Putamen (tissue), 1 donor: ENCODE results near the gene PRC1.
"Not testable (repeated sequence)": the region's sequence is repeated elsewhere in the genome, so short reads cannot be mapped to it uniquely, and the experiment has no call there.

ENCODE experiments used
- DNase-seq: peaks from one replicate; pipeline ENCODE4 v3.0.0-alpha.2; 2016; ENCODE audit warnings: low spot score

Gene PRC1

GRCh38 chr15:90994417-90995311, at the start of gene PRC1:
Gene PRC1, minus strand, starts transcription at chr15:90994535. Its CDS starts 118 bp downstream, at chr15:90994417.
- peak; percentile 96 for DNase-seq

- DNase-seq: no peak
Measured at GRCh38 chr15:91043202-91043874, 49.0 kb upstream of the PRC1 start.

GRCh38 chr15:91040856-91041255, 46.5 kb upstream of the PRC1 start:
- no peak for DNase-seq

DNA sequence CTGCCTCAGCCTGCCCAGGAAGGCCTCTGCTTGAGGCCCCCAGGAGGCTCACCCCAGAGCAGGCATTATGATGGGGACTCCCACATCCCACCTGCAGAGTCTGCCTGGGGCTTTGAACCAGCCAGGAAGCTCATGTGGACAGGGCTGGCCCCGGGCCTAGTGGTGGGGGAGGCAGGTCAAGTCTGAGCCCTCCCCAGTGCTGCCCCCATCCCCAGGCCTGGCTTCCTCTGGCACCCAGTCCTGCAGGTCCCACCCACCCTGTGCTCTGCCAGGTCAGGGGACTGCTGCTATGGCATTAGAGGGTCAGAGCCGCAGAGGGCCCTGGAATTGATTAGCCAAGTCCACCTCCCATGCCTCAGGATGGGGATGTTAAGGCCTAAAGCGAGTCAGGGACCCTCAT, 45.7 kb upstream of the PRC1 start:
- DNase-seq: no peak

- DNase-seq: no peak
Measured at GRCh38 chr15:91032919-91033803, 38.8 kb upstream of the PRC1 start.

- no peak for DNase-seq
Measured at GRCh38 chr15:91031796-91032195, 37.5 kb upstream of the PRC1 start.

GRCh38 chr15:91027677-91028076, 33.3 kb upstream of the PRC1 start:
- DNase-seq: no peak

DNA sequence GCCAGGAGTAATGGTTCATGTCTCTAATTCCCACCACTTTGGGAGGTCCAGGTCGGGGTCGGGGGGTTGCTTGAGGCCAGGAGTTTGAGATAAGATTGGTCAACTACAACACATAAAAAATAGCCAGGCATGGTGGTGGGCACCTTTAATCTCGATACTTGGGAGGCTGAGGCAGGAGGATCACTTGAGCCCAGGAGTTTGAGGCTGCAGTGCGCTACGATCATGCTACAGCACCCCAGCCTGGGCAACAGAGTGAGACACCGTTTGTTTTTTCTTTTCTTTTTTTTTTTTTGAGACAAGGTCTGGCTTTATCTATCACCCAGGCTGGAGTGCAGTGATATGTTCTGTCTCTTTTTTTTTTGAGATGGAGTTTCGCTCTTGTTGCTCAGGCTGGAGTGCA, 29.4 kb upstream of the PRC1 start:
- DNase-seq: no peak

GRCh38 chr15:91022832-91023129, 28.4 kb upstream of the PRC1 start:
- DNase-seq: peak; percentile 10

- DNase-seq: peak; percentile 93
Measured at GRCh38 chr15:91022075-91022831, 27.9 kb upstream of the PRC1 start, which contains the start of gene VPS33B. Gene VPS33B, minus strand, starts transcription at chr15:91022594. Its CDS starts 345 bp downstream, at chr15:91022249.

GRCh38 chr15:91021516-91022074, 27.3 kb upstream of the PRC1 start:
- peak; percentile 21 for DNase-seq

GRCh38 chr15:91018158-91018557, 23.8 kb upstream of the PRC1 start:
- no peak for DNase-seq

- no peak for DNase-seq
Measured at GRCh38 chr15:91017716-91018115, 23.4 kb upstream of the PRC1 start.

DNA sequence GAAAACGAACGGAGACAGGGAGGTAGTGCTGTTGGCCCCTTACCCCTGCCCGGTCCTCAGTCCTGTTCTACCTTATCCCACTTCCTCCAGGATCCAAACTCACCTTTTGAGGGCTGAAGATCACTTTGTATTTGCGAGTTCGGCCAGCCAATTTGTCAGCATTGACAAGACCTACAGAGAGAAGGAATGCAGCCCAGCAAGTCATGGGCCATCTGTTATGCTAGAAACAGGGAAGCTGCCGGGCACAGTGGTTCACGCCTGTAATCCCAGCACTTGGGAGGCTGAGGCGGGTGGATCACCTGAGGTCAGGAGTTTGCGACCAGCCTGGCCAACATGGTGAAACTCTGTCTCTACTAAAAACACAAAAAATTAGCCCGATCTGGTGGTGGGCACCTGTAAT, 19.4 kb upstream of the PRC1 start:
- DNase-seq: not testable (repeated sequence)

DNA sequence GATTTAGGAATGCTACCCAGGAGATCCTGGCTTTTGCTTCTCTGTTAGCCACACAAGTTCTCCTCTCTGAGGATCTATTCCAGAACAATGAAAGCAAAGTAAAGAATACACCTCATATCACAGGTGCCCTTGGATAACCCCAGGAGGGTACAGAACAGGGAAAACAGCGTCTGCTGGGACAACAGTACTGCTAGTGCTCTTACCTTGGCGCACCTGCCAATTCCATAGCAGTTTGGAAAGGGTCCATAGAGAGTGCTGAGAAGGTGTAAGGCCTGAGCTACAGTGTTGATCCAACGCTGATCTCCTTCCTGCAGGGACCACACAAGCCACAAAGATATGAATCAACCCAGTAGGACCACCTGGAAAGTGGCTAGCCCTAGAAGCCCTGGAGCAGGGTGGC, 12.9 kb upstream of the PRC1 start:
- DNase-seq: no peak

DNA sequence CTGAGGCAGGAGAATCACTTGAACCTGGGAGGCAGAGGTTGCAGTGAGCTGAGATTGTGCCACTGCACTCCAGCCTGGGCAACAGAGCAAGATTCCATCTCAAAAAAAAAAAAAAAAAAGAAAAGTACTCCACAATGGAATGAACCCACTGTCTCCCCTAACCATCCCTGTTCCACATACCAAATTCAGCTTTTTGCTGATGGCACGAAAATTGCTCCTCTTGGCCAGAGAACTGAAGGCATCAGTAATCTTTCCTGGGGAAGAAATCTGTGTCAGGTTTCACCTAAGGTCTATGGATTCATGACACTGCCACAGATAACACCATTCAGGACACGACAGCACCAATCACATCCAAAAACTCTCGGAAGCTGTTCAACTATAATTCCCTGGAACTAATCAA, 6.9 kb upstream of the PRC1 start:
- DNase-seq: no peak

DNA sequence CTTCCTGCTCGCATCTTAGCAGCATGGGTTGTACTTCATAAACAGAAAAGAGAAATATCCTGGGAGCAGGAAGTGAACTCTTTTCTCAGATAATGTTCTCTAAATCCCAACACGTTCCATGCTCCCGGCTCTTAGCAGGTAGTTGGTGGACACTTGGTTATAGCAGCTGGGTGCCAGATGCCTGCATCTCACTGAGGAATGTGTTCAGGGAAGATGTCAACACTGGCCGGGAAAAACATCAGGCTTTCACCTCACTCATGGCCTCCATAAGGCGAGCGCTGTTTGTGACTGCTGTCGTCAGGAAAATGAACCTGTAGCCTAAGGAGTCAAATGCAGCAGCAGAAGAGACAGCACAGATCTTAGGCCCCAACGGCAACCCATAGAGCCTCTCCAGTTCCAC, 4.4 kb upstream of the PRC1 start:
- no peak for DNase-seq

- no peak for DNase-seq
Measured at GRCh38 chr15:90994059-90994416, 297 bp downstream of the PRC1 start.

GRCh38 chr15:90991587-90992285, 2.6 kb downstream of the PRC1 start:
- DNase-seq: no peak

DNA sequence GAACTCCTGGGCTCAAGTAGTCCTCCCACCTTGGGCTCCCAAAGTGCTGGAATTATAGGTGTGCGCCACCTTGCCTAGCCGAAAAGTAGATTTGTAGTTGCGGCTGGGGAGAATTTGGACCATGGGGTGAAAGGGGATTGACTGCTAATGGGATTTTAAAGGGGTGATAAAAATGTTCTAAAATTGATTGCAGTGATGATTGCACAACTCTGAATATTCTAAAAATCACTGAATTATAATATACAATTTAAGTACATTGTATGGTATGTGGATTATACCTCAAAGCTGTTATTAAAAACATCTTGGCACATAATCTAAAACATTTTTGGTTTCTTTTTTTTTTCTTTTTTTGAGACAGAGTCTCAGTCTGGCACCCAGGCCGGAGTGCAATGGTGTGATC, 3.9 kb downstream of the PRC1 start:
- no peak for DNase-seq
